ENCODE data around the gene PPP5C.
"Not testable (repeated sequence)": the region's sequence is repeated elsewhere in the genome, so short reads cannot be mapped to it uniquely, and the experiment has no call there.

Gene PPP5C

DNA sequence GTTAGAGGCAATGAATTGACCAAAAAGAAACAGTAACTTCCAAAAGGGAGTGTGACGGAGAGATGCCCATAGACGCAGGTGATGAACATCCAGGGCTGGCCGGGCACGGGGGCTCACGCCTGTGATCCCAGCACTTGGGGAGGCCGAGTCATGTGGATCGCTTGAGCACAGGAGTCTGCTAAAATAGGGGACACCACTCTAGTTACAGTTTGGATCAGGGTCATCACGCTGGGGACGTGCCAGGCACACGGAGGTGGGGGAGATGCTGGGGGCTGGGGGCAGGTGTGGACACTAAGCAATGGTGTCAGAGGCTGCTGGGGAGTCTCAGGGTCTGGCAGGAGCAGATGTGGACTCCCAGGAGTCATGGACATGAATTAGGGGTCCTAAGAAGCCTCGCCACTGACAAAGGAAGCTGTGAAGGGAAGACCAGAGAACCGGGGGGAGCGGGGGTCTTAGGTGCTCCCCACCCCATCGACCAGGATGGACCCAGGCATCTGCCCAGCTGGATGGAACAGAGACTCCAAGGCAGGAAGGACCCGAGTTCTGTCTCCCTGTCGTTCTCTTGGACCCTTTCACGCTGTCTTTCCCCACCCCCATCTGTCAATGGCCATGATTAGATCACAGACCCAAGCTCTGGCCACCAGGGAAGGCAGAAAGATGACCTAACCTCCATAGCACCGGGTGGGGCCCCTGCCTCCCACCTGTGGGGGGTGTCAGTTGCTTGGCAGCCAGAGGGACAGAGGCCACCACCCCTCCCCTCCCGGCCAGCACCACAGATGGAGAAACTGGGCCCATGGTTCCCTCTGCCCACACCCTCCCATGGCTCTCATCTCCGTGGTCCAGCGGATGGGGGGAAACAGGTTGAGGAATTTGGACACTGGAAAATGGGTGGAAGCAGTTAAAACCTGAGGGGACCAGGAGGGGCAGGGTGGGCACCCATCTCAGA, 46.8 kb downstream of the PPP5C start:
- TF ChIP-seq ZFX (IDR thresholded peaks at IDR 0.05; ENCODE audit: borderline replicate concordance): no peak
- TF ChIP-seq, protein P1, sequence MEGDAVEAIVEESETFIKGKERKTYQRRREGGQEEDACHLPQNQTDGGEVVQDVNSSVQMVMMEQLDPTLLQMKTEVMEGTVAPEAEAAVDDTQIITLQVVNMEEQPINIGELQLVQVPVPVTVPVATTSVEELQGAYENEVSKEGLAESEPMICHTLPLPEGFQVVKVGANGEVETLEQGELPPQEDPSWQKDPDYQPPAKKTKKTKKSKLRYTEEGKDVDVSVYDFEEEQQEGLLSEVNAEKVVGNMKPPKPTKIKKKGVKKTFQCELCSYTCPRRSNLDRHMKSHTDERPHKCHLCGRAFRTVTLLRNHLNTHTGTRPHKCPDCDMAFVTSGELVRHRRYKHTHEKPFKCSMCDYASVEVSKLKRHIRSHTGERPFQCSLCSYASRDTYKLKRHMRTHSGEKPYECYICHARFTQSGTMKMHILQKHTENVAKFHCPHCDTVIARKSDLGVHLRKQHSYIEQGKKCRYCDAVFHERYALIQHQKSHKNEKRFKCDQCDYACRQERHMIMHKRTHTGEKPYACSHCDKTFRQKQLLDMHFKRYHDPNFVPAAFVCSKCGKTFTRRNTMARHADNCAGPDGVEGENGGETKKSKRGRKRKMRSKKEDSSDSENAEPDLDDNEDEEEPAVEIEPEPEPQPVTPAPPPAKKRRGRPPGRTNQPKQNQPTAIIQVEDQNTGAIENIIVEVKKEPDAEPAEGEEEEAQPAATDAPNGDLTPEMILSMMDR (IDR thresholded peaks at IDR 0.05): no peak
- H3K27ac ChIP-seq: no peak overlapping the region

DNA sequence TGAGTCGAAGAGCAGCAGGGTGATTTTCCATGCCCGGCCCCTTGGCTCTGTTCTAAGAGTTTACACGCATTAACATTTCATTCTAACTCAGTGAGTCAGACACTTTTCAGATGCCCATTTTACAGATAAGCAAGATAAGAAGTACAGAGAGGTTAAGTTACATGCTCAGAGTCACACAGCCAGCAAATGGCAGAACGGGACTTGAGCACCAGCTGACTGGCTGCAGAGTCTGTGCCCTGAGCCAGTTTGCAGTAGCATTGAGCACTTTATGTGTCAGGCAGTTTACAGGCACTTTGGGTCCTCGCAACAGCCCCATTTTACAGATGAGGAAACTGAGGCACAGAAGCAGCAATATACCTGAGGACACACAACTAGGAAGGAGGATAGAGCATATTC, 47.5 kb downstream of the PPP5C start:
- TF ChIP-seq ZFX (IDR thresholded peaks at IDR 0.05; ENCODE audit: borderline replicate concordance): no peak
- TF ChIP-seq, protein P1 (IDR thresholded peaks at IDR 0.05): no peak
- no peak overlapping the region for H3K27ac ChIP-seq

DNA sequence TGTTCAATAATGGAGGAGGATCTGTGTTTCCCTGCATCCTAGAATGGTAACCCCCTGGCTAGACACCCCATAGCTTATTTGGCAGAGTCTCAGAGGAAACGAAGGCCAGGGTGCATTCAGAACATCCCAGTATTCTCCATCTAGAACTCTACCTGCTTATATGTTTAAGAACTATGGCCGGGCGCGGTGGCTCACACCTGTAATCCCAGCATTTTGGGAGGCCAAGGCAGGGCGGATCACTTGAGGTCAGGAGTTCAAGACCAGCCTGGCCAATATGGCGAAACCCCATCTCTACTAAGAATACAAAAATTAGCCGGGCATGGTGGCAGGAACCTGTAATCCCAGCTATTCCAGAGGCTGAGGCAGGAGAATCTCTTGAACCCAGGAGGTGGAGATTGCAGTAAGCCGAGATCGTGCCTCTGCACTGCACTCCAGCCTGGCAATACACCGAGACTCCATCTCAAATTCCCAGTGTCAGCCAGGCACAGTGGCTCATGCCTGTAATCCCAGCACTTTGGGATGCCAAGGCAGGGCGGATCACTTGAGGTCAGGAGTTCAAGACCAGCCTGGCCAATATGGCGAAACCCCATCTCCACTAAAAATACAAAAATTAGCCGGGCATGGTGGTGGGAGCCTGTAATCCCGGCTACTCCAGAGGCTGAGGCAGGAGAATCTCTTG, 51.1 kb downstream of the PPP5C start:
- H3K27ac ChIP-seq: not testable (repeated sequence)

DNA sequence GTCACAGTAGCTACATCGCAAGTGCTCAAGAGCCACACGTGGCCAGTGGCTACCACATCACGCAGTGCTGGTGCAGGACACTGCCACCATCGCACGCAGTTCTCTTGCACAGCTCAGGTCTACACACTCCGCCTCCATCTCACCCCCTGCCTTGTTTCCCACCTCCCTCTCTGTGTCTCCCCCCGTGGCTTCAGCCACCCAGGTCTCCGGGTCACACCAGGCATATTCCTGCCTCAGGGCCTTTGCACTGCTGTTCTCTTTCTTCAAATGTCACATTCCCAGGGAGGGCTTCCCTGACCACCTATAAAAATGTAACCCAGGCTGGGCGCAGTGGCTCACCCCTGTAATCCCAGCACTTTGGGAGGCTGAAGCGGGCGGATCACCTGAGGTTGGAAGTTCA, 55.8 kb downstream of the PPP5C start:
- TF ChIP-seq ZFX (IDR thresholded peaks at IDR 0.05; ENCODE audit: borderline replicate concordance): no peak
- TF ChIP-seq, protein P1 (IDR thresholded peaks at IDR 0.05): no peak
- no peak overlapping the region for H3K27ac ChIP-seq

DNA sequence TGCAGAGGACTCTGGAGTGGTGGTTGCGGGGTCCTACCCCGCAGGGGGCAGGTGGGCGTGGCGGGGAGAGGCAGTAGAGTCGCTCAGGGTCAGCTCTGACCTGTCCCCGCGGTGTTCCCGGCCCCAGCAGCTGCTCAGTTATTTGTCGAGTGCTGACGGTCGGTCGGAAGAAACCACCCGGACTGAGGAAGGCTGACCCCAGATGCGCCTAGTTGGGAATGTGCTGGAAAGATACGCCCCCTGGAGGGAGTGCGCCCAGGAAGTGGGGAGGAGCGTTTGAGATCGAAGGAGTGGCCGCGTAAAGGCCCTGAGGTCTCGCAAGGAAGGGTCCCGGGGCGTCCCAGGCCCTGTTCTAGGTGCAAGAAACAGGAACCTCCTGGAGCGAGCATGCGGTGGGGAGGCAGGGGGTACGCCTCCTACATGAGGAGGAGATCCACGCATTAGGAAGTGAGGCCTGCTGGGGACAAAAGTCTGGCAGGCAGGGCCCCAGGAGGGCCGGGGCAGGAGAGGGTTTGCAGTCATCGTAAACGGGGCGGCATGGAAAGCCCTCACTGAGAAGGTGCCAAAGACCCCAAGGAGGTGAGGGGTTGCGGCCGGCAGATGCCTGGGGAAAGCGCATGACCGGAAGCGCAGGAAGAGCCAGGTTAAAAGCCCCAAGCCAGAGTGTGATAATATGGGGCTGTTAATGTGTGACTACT, 57.3 kb downstream of the PPP5C start:
- H3K27ac ChIP-seq: peak overlapping the region; percentile 59

DNA sequence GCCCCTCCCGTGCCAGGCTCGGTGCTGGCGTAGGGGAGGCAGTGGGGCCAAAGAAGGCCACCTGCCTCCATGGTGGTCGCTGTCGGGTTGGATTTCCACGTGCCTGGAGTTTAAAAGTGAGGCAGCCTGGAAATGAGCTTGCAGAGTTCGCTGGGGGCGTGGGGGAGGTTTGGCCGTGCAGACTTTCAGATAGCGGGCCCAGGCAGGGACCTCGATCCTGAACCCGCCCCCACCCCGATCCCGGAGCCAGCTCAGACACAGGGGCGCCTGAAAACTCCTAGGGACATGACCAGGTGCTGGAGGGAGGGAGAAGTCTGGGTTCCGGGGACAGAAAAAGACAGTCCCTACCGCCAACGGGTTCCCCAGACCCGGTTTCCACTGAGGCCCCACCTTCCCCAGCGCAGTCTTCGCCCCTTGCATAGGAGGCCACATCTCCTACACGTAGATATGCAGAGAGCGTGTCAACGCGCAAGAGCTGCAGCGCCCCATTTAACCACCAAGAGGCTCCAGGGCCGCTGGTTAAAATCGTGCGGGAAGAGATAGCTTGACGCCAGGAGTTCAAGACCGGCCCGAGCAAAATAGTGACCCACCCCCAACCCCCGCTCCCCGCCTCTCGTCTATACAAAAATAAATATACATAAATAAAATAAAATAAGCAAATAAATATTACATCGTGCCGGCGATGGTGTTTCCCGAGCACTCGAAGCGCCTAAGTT, 58.0 kb downstream of the PPP5C start:
- H3K27ac ChIP-seq: peak overlapping the region; percentile 59
- TF ChIP-seq, protein P1 (IDR thresholded peaks at IDR 0.05): no peak
- TF ChIP-seq ZFX (IDR thresholded peaks at IDR 0.05; ENCODE audit: borderline replicate concordance): no peak

More for the DNA sequence above, 57.3 kb downstream of the PPP5C start:
- TF ChIP-seq, protein P1 (IDR thresholded peaks at IDR 0.05): 0 out of 2 replicates have a peak, but pooled peaks have one; percentile 17
- TF ChIP-seq ZFX (IDR thresholded peaks at IDR 0.05; ENCODE audit: borderline replicate concordance): no peak

DNA sequence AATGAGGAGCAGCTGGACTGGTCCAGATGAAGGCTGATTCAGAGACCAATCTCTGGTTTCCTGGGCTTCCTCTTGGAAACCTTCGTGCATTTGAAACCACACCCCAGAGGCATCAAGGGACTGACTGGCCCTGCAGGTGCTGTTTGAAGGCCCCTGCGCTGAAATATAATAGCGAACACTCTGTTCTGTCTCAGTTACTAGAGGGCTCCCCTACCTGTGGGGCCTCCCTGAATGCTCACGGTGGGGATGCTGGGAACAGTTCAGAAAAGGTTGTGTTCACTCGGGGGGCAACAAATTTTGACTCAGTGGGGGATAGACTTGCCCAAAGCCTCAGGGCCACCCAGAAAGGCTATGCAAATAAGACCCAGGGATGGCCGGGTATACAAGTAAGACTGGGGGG, 60.1 kb downstream of the PPP5C start:
- no peak overlapping the region for H3K27ac ChIP-seq
- TF ChIP-seq ZFX (IDR thresholded peaks at IDR 0.05; ENCODE audit: borderline replicate concordance): no peak
- TF ChIP-seq, protein P1 (IDR thresholded peaks at IDR 0.05): no peak
